GM12891 (cell line): ENCODE data around the gene TSPAN9.

Experiments
- DNase-seq: peaks from one replicate; pipeline ENCODE4 v3.0.0; 2011; ENCODE audit warnings: low spot score; ENCODE audit not compliant: insufficient read length
- FAIRE-seq: peaks from 2 replicates; lab custom pipeline; 2011; peaks lifted over from hg19 to GRCh38; lab: Jason Lieb, UNC
- PAX5 ChIP-seq: IDR thresholded peaks from 2 replicates; pipeline ENCODE4 v1.6.1; 2011; ENCODE audit warnings: low read length, moderate library complexity, mild to moderate bottlenecking; ENCODE audit not compliant: insufficient read depth, severe bottlenecking
- POLR2A ChIP-seq: IDR thresholded peaks from 2 replicates; pipeline ENCODE4 v1.6.1; 2011; ENCODE audit warnings: low read depth, low read length, control low read depth
- POLR2AphosphoS5 ChIP-seq: IDR thresholded peaks from 2 replicates; pipeline ENCODE4 v1.6.1; 2011; ENCODE audit warnings: low read depth, low read length, control low read depth
- POU2F2 ChIP-seq: IDR thresholded peaks from 2 replicates; pipeline ENCODE4 v1.6.1; 2011; ENCODE audit warnings: low read depth, mild to moderate bottlenecking, control low read depth, low read length, moderate library complexity
- SPI1 ChIP-seq: IDR thresholded peaks from 2 replicates; pipeline ENCODE4 v1.6.1; 2011; ENCODE audit warnings: low read depth, low read length, control low read depth
- TAF1 ChIP-seq: IDR thresholded peaks from 2 replicates; pipeline ENCODE4 v1.6.1; 2011; ENCODE audit warnings: low read depth, low read length, control low read depth

TSPAN9 gene

DNA sequence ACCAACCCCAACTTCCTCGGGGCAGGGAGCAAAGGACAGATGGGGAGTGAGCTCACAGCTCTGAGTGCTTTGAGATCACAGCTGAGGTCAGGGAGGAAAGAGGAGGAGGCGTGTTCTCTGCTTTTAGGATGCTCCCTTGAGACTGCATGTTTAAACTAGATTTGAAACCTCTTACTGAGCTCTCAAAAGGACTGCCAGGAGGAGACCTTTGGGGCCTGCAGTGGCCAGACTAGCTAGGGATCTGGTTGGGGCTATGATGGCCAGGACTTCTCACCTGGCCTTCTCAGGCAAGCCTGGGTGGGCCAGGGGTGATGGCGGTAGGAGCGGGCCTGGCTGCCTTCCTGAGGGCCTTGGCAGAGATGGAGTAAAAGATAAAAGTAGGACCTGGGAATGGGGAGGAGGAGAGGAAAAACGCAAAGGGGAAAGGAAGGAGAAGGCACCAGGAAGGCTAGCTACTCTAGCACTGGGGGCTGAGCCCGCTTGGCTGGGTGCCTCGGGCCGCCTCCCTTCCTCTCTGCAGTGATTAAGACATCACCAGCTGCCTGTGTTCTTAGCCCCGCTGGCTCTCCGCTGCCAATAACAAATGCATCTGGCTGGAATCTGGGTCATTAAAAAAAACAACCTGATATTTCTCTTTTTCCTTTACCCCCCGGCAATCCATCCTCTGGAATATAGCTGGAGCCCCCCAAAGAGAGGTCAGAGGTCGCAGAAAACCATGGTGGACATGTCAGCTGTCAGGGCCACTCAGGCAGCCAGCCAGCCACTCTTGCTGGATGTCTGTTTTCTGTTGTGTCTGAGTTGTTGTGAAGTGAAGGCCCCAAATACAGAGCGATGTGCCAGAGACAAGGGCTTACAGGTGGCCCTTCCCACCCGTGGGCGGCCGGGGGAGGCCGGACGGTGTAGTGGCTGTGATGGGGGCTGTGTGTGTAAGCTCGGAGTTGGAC lies 141.3 kb downstream of the TSPAN9 start:
- TF ChIP-seq POLR2AphosphoS5 (no peak), TAF1 (no peak), SPI1 (no peak), PAX5 (no peak), POU2F2 (no peak), POLR2A (no peak)
- FAIRE-seq (no peak), DNase-seq (no peak)

GRCh38 chr12:3219233-3219632 lies 142.1 kb downstream of the TSPAN9 start:
- DNase-seq (no peak), FAIRE-seq (no peak)
- no peak for TF ChIP-seq POLR2A
- no peak for TF ChIP-seq TAF1
- TF ChIP-seq PAX5 = no peak
- TF ChIP-seq SPI1 = no peak
- no peak for TF ChIP-seq POLR2AphosphoS5
- no peak for TF ChIP-seq POU2F2

DNA sequence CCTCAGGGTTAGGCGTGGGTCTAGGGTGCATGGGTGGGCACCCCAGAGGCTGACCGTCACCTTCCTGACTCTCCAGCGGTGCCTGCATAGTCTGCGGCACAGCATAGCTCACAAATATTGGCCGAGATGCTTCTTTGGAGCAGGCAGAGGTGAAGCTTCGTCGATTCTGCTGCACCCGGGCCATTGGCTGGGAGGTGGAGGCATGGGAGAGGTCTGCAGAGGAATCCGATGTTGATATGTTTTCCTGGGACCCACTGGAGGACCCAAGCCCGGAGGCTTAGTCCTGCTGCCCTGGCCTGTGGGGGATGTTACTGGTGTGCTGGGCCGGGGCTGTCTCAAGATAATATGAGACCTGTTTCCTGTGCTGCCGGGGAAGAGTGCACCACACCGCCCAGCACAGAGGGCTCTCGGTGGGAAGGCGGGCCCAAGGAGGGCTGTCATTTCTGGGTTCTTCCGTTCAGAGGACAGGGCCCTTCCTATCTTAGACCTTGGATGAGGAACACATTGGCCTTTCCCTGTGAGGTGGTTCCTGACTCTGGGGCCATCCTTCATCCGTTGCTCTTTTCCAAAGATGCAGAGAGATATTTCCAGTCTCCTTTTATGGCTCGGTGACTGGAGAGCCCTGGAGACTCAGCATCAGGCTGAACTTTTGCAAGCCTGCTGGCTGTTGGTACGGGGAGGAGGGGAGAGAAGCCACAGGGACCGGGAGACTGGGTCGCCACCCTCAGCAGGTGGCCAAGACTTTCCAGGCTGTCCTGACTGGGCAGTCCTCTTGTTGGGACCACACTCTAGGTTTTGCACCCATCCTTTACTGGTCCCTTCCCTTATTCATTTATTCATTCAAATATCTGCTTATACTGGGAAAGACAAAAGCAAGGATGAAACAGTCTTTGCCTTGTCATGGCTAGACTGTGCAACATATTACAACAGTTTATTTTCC lies 143.5 kb downstream of the TSPAN9 start:
- DNase-seq (no peak), FAIRE-seq (no peak)
- TF ChIP-seq PAX5 (no peak), SPI1 (no peak), POLR2AphosphoS5 (no peak), TAF1 (no peak), POLR2A (no peak), POU2F2 (no peak)

- no peak for FAIRE-seq
- TF ChIP-seq POLR2A (no peak), POU2F2 (no peak), PAX5 (no peak), TAF1 (no peak), SPI1 (no peak), POLR2AphosphoS5 (no peak)
Measured at GRCh38 chr12:3222306-3222705, 145.1 kb downstream of the TSPAN9 start.

GRCh38 chr12:3222979-3223378 lies 145.8 kb downstream of the TSPAN9 start:
- FAIRE-seq = no peak
- TF ChIP-seq POLR2A = no peak
- TF ChIP-seq TAF1 = no peak
- TF ChIP-seq SPI1 = no peak
- no peak for TF ChIP-seq PAX5
- TF ChIP-seq POLR2AphosphoS5 = no peak
- no peak for TF ChIP-seq POU2F2
- DNase-seq = no peak

More at GRCh38 chr12:3222306-3222705, 145.1 kb downstream of the TSPAN9 start:
- no peak for DNase-seq

- FAIRE-seq = no peak
- no peak for DNase-seq
- TF ChIP-seq TAF1 = no peak
- no peak for TF ChIP-seq POU2F2
- TF ChIP-seq PAX5 = no peak
- TF ChIP-seq SPI1 = no peak
- TF ChIP-seq POLR2AphosphoS5 = no peak
- no peak for TF ChIP-seq POLR2A
Measured at GRCh38 chr12:3223601-3224529, 146.7 kb downstream of the TSPAN9 start.

GRCh38 chr12:3224530-3224903 lies 147.3 kb downstream of the TSPAN9 start:
- FAIRE-seq (no peak), DNase-seq (no peak)
- TF ChIP-seq POLR2A (no peak), PAX5 (no peak), SPI1 (no peak), POLR2AphosphoS5 (no peak), POU2F2 (no peak), TAF1 (no peak)

DNA sequence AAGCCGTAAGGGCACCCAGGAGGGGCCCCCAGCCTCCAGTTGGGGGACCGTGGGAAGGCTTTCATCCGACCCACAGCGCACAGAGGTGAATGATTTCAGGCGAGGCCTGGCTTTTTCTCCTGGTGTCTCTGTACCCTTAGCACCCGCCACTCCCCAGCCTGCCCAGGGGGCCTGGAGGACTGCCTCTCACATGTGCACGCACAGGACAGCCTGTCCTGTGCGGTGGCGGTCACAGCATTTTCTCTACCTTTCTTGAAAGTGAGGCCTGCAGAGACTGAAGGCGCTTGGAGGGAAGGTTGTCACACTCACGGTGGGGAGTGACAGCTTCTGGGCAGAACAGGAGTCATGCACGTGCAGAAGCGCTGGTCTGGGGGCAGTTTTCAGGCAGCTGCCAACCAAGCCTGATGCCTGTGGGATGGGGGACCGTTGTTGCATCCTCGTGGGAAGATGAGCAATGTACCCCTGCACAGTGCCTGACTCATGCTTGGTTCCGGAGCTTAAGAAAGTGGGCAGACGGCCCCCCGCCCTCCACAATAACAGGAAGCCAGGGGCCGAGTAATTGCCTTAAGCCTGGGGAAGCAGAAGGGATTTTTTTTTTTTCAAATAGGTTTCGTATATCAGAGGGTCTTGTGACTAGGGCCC lies 148.1 kb downstream of the TSPAN9 start:
- FAIRE-seq (no peak), DNase-seq (no peak)
- TF ChIP-seq TAF1 = no peak
- no peak for TF ChIP-seq POLR2AphosphoS5
- TF ChIP-seq SPI1 = no peak
- no peak for TF ChIP-seq PAX5
- no peak for TF ChIP-seq POU2F2
- TF ChIP-seq POLR2A = no peak

- no peak for DNase-seq
- no peak for FAIRE-seq
- TF ChIP-seq TAF1 = no peak
- TF ChIP-seq PAX5 = no peak
- TF ChIP-seq POU2F2 = no peak
- no peak for TF ChIP-seq SPI1
- no peak for TF ChIP-seq POLR2AphosphoS5
- no peak for TF ChIP-seq POLR2A
Measured at GRCh38 chr12:3225796-3226180, 148.6 kb downstream of the TSPAN9 start.
